Keratinocyte (primary cell): ENCODE data around the gene STAMBPL1. TPM values are rescaled to one million over a fixed set of nuclear protein-coding genes. Genes with fewer than 3 reads are reported as not detected.

Source experiments
- DNase-seq: peaks from one replicate; pipeline ENCODE4 v3.0.0-alpha.2; 2011; ENCODE audit warnings: low read depth, missing footprints, low spot score
- FAIRE-seq: peaks from 2 replicates; lab custom pipeline; 2011; peaks lifted over from hg19 to GRCh38; lab: Jason Lieb, UNC
- H2AFZ ChIP-seq: 2 replicates; pipeline ENCODE4 v1.6.0; 2012; ENCODE audit warnings: low read length, control low read depth, inconsistent platforms; ENCODE audit not compliant: control insufficient read depth
- H3K27ac ChIP-seq: 2 replicates; pipeline ENCODE4 v1.5.1; 2011; ENCODE audit warnings: low read length; ENCODE audit not compliant: control insufficient read depth, insufficient read depth
- H3K27me3 ChIP-seq: 3 replicates; pipeline ENCODE4 v1.6.0; 2011; ENCODE audit warnings: low read length; ENCODE audit not compliant: control insufficient read depth, insufficient read depth; ENCODE audit errors: extremely low read depth
- H3K36me3 ChIP-seq, 2 experiments: 2 replicates in 1 of 2; 3 replicates in 1 of 2; pipeline ENCODE4 v1.5.1; 2011; ENCODE audit warnings: low read length in 2 of 2, mild to moderate bottlenecking in 1 of 2; ENCODE audit not compliant: control insufficient read depth in 2 of 2, insufficient read depth in 2 of 2; ENCODE audit errors: extremely low read depth in 1 of 2
- H3K4me1 ChIP-seq: 3 replicates; pipeline ENCODE4 v1.5.1; 2011; ENCODE audit warnings: low read length; ENCODE audit not compliant: control insufficient read depth, insufficient read depth; ENCODE audit errors: extremely low read depth
- H3K4me2 ChIP-seq: 3 replicates; pipeline ENCODE4 v1.6.0; 2011; ENCODE audit warnings: low read depth, low read length; ENCODE audit not compliant: control insufficient read depth, insufficient read depth; ENCODE audit errors: extremely low read depth
- H3K4me3 ChIP-seq, 3 experiments: fragments of 200-600 bp in 1 of 3; sonication (generic) in 1 of 3; 2 replicates in 2 of 3; 3 replicates in 1 of 3; pipeline ENCODE4 v1.5.1; 2011 to 2016; ENCODE audit warnings: low read length in 3 of 3, mild to moderate bottlenecking in 3 of 3, control low read depth in 2 of 3, inconsistent platforms in 1 of 3, low read depth in 1 of 3, mixed read lengths in 1 of 3, mixed run types in 1 of 3, moderate library complexity in 1 of 3; ENCODE audit not compliant: control insufficient read depth in 2 of 3, insufficient read depth in 2 of 3; ENCODE audit errors: extremely low read depth in 1 of 3
- H3K79me2 ChIP-seq: 2 replicates; pipeline ENCODE4 v1.6.0; 2012; ENCODE audit warnings: low read length; ENCODE audit not compliant: control insufficient read depth, insufficient read depth
- H3K9ac ChIP-seq: 3 replicates; pipeline ENCODE4 v1.6.0; 2011; ENCODE audit warnings: low read length; ENCODE audit not compliant: control insufficient read depth, insufficient read depth; ENCODE audit errors: extremely low read depth
- H3K9me1 ChIP-seq: 3 replicates; pipeline ENCODE4 v1.6.0; 2011; ENCODE audit warnings: low read length; ENCODE audit not compliant: control insufficient read depth, insufficient read depth; ENCODE audit errors: extremely low read depth
- H3K9me3 ChIP-seq: 2 replicates; pipeline ENCODE4 v1.5.1; 2012; ENCODE audit warnings: low read depth, low read length; ENCODE audit not compliant: control insufficient read depth
- H4K20me1 ChIP-seq: 3 replicates; pipeline ENCODE4 v1.6.0; 2011; ENCODE audit warnings: low read length; ENCODE audit not compliant: control insufficient read depth, insufficient read depth; ENCODE audit errors: extremely low read depth
- CTCF ChIP-seq, 3 experiments: IDR thresholded peaks in 1 of 3; conservative IDR thresholded peaks in 1 of 3; optimal IDR thresholded peaks in 1 of 3; 2 replicates in 2 of 3; 3 replicates in 1 of 3; pipeline versions ENCODE3 to v1.5.1; 2011; ENCODE audit warnings: low read length in 3 of 3, mild to moderate bottlenecking in 3 of 3, moderate library complexity in 2 of 3, control low read depth in 1 of 3, inconsistent platforms in 1 of 3; ENCODE audit not compliant: insufficient read depth in 2 of 3; ENCODE audit errors: extremely low read depth in 1 of 3
- EZH2 ChIP-seq: IDR thresholded peaks from one replicate; pipeline ENCODE4 v1.6.1; 2012; ENCODE audit warnings: inconsistent platforms, mild to moderate bottlenecking, low read length, moderate library complexity
- dilution Hi-C: fragments of 300-500 bp; cut with MboI; formaldehyde crosslinking; loops from one replicate; pipeline ENCODE4 v1.7.0; 2020; ENCODE audit warnings: low sequenced_read_pairs; ENCODE audit not compliant: extremely low pct_ligation_motif_present
- polyA plus RNA-seq, 5 experiments: library from polyadenylated mRNA; depleted of rRNA in 3 of 5; stranded (reverse) in 3 of 5; stranded (forward) in 1 of 5; unstranded in 1 of 5; fragments of >200 nt; gene quantifications; 1 replicate in 1 of 5; 2 replicates in 3 of 5; 3 replicates in 1 of 5; pipeline versions ENCODE4 v1.2.1 to v1.2.3, GENCODE V29; 2011 to 2012; ENCODE audit warnings: missing spikeins in 2 of 5, low read depth in 1 of 5, low replicate concordance in 1 of 5

The STAMBPL1 gene
- polyA plus RNA-seq, 1 donor (not counting 4 experiments of a cell fraction or from before 2014, with no cell fraction given) = 9.0 TPM

- TF ChIP-seq EZH2 (no peak), CTCF (optimal IDR thresholded peaks at IDR 0.05 in 1 of 3, IDR thresholded peaks at IDR 0.05 in 1 of 3, conservative IDR thresholded peaks at IDR 0.05 in 1 of 3; ENCODE audit: extremely low read depth in 1 of 3, insufficient read depth in 2 of 3, low read length in 3 of 3) (no peak)
- H4K20me1 ChIP-seq = no peaks in the 10 kb centered on the region
- no peak overlapping the region for H2AFZ ChIP-seq
- dilution Hi-C loops = no loop called here
- H3K27me3 ChIP-seq = no peaks in the 10 kb centered on the region
- no peak overlapping the region for H3K4me2 ChIP-seq
- no peaks in the 10 kb centered on the region for H3K9me3 ChIP-seq
- no peak overlapping the region for H3K4me3 ChIP-seq
- no peaks in the 10 kb centered on the region for H3K4me1 ChIP-seq
- H3K9ac ChIP-seq = no peak overlapping the region
- H3K9me1 ChIP-seq = no peaks in the 10 kb centered on the region
- FAIRE-seq (peak; percentile 74), DNase-seq (no peak)
- no peaks in the 10 kb centered on the region for H3K79me2 ChIP-seq
- no peaks in the 10 kb centered on the region for H3K36me3 ChIP-seq
- no peak overlapping the region for H3K27ac ChIP-seq
Measured at GRCh38 chr10:88866454-88866853, 13.6 kb upstream of the STAMBPL1 start.

GRCh38 chr10:88870089-88870488, 10.0 kb upstream of the STAMBPL1 start:
- no peaks in the 10 kb centered on the region for H3K79me2 ChIP-seq
- H3K36me3 ChIP-seq = no peaks in the 10 kb centered on the region
- H3K27me3 ChIP-seq = no peaks in the 10 kb centered on the region
- H3K9me1 ChIP-seq = no peaks in the 10 kb centered on the region
- H3K4me3 ChIP-seq = no peak overlapping the region
- H3K27ac ChIP-seq = no peak overlapping the region
- H4K20me1 ChIP-seq = no peaks in the 10 kb centered on the region
- H3K4me2 ChIP-seq = no peak overlapping the region
- H2AFZ ChIP-seq = no peak overlapping the region
- H3K9me3 ChIP-seq = no peaks in the 10 kb centered on the region
- no peak overlapping the region for H3K9ac ChIP-seq
- FAIRE-seq (no peak), DNase-seq (no peak)
- no peak for TF ChIP-seq CTCF (optimal IDR thresholded peaks at IDR 0.05 in 1 of 3, IDR thresholded peaks at IDR 0.05 in 1 of 3, conservative IDR thresholded peaks at IDR 0.05 in 1 of 3; ENCODE audit: extremely low read depth in 1 of 3, insufficient read depth in 2 of 3, low read length in 3 of 3)
- TF ChIP-seq EZH2 = no peak
- H3K4me1 ChIP-seq = no peaks in the 10 kb centered on the region
- dilution Hi-C loops = no loop called here
